ENCODE results near the gene MKRN2OS.

The MKRN2OS gene

DNA sequence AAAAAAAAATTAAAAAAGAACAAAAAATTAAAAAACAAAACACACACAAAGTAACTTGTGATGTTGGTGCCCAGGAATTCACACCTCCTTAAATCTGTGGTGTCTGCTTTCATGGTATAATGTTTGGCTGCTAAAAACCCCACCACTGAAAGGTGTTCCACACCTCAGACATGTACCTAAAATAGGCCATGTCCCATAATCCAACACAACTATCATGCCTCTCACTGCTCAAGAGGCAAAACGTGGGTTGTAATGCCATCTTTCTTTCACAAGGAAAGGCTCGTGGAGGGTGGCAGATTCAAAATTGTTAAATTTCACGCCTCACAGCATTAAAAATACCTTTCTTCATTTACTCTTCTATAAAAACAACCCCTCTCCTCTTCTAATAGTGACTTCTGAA lies 41.1 kb upstream of the MKRN2OS start:
- no peak overlapping the region for H3K4me3 ChIP-seq (ENCODE audit: low read length)
- TF ChIP-seq, protein P1, sequence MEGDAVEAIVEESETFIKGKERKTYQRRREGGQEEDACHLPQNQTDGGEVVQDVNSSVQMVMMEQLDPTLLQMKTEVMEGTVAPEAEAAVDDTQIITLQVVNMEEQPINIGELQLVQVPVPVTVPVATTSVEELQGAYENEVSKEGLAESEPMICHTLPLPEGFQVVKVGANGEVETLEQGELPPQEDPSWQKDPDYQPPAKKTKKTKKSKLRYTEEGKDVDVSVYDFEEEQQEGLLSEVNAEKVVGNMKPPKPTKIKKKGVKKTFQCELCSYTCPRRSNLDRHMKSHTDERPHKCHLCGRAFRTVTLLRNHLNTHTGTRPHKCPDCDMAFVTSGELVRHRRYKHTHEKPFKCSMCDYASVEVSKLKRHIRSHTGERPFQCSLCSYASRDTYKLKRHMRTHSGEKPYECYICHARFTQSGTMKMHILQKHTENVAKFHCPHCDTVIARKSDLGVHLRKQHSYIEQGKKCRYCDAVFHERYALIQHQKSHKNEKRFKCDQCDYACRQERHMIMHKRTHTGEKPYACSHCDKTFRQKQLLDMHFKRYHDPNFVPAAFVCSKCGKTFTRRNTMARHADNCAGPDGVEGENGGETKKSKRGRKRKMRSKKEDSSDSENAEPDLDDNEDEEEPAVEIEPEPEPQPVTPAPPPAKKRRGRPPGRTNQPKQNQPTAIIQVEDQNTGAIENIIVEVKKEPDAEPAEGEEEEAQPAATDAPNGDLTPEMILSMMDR (IDR thresholded peaks at IDR 0.05; ENCODE audit: insufficient read depth, low read depth, low read length, missing control alignments) = no peak
- no peak for DNase-seq (ENCODE audit: low read depth)

DNA sequence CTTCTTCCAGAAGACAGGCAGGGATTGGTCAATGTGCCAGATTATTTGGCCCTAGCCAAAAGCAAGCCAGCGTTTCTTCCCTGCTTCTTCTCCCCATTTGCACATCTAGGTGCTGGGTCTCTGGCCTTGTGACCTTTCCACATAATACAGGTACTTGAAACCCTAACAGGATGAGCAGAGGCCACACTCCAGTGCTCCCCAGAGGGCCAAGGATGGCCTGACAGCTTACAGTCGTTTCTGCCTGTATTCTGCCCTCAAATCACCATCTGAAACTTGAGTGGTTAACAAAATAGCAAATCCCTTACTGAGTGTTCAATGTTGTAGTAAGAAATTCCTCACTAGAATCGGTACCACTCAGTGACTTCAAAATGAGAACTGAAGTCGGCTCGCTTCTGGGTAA lies 40.7 kb upstream of the MKRN2OS start:
- TF ChIP-seq, protein P1 (IDR thresholded peaks at IDR 0.05; ENCODE audit: insufficient read depth, low read depth, low read length, missing control alignments) = no peak
- DNase-seq (ENCODE audit: low read depth) = no peak
- H3K4me3 ChIP-seq (ENCODE audit: low read length) = no peak overlapping the region

DNA sequence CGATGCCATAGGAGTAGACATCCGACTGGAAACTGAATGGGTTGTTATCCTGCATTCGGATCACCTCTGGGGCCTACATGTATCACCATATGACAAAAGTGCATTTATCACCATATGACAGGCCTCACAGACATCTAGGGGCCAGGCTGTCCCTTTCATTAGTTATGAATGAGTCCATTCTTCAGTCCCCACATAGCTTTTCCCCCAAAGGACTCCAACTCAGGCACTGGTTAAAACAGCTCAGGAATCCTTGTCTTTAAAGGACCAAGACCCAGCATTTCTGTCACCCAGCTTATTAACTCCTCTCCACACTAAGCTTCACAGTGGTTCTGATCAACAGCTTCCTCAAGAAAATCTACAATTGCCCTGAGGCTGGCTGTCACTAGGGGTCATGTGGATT lies 39.9 kb upstream of the MKRN2OS start:
- TF ChIP-seq, protein P1 (IDR thresholded peaks at IDR 0.05; ENCODE audit: insufficient read depth, low read depth, low read length, missing control alignments) = no peak
- H3K4me3 ChIP-seq (ENCODE audit: low read length) = no peak overlapping the region
- DNase-seq (ENCODE audit: low read depth) = no peak

DNA sequence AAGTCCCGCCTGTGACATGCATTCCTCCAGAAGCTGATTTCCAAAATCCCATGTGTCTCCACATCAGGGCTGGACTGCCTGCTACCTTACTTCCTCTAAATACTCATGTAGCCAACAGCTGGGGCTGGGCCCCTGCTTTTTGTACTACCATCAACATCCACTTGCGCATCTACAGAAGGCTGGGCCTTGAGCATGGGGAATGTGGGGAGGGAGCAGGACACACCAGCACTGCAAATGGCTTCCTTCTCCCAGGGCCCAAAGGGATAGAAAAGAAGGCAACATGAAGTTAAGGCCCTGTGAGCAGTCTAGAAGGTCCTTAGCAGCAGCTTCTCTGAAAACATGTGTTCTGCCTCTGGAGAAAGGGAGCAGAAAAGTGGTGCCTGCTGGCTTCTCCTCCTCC lies 38.8 kb upstream of the MKRN2OS start:
- no peak overlapping the region for H3K4me3 ChIP-seq (ENCODE audit: low read length)
- no peak for DNase-seq (ENCODE audit: low read depth)
- TF ChIP-seq, protein P1 (IDR thresholded peaks at IDR 0.05; ENCODE audit: insufficient read depth, low read depth, low read length, missing control alignments) = no peak

DNA sequence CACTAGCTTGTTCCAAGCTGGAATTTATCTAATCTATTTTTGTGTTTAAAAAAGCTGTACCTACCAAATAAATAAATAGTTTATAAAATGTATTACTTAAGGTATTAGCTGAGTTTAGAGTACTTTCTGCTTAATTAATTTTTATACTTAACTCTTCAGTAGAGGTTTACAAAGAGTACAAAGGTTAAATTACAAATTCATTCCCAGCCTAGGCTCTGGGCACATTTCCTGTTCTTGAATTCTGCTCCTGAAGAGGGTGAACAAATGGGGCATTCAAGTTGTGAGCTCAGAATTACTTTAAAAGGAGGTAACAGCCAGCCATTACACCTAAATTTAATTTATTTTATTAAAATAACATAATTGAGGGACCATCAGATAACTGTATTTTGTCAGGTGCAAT lies 38.0 kb upstream of the MKRN2OS start:
- no peak overlapping the region for H3K4me3 ChIP-seq (ENCODE audit: low read length)
- TF ChIP-seq, protein P1 (IDR thresholded peaks at IDR 0.05; ENCODE audit: insufficient read depth, low read depth, low read length, missing control alignments) = no peak
- no peak for DNase-seq (ENCODE audit: low read depth)

DNA sequence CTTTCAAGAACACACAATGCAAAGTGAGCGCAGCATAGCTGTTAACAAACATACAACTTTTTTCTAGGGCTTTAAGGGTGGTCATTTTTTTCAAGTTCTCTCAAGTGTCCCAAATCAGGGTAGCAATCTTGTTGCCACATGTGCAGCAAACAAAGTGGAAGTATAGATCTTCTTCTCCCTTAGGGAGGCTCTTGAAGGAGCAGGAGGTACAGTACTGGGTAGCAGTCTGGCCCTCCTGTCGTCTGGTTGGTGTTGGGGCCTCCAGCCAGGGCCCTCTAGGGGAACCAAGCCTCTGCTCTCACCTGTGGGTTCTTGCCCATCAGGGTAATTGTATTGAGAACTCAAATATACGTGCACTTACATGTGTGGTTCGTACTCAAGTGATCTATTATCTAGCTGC lies 37.4 kb upstream of the MKRN2OS start:
- no peak for DNase-seq (ENCODE audit: low read depth)
- TF ChIP-seq, protein P1 (IDR thresholded peaks at IDR 0.05; ENCODE audit: insufficient read depth, low read depth, low read length, missing control alignments) = no peak
- no peak overlapping the region for H3K4me3 ChIP-seq (ENCODE audit: low read length)

DNA sequence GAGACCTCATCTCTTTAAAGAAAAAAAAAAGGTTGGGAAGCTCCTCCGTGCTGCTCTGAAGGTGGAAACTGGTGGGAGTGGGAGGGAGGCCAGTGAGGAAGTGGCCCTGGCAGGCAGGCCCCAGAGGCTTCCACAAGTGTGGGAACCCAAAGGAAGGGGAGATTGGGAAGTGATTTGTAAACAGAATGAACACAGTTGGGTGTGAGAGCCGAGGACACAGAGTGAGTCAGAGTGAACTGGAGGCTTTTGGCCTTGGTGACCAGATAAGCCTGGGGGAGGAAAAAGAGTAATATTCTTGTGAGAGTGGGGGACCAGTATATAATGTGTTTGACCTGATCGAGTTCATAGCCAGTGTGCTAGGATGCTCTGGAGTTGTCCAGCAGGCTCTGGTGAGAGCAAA lies 34.6 kb upstream of the MKRN2OS start:
- DNase-seq (ENCODE audit: low read depth) = no peak
- TF ChIP-seq, protein P1 (IDR thresholded peaks at IDR 0.05; ENCODE audit: insufficient read depth, low read depth, low read length, missing control alignments) = no peak
- no peak overlapping the region for H3K4me3 ChIP-seq (ENCODE audit: low read length)
